ENCODE measurements around the gene HGS.

GRCh38 chr17:81723651-81724209 is 39.9 kb downstream of the HGS start:
- TF ChIP-seq CTCF (IDR thresholded peaks at IDR 0.05; ENCODE audit: low read depth, low read length, poor library complexity, severe bottlenecking) (no peak), EZH2phosphoT487 (IDR thresholded peaks at IDR 0.05; ENCODE audit: borderline replicate concordance, low read length) (no peak)

Measured in DOHH2 (cell line).